OCI-LY7 (cell line): ENCODE results near the gene NAA20.

Experiments used
- EZH2phosphoT487 ChIP-seq: fragments of 200-600 bp; sonication (generic); IDR thresholded peaks from 2 replicates; pipeline ENCODE4 v1.6.1; 2018; ENCODE audit warnings: low read depth, borderline replicate concordance, mild to moderate bottlenecking, mixed run types, antibody characterized with exemption, low read length, moderate library complexity, mixed read lengths
- TF ChIP-seq, protein P1 (sequence below): fragments of 200-600 bp; sonication (generic); conservative IDR thresholded peaks from 2 replicates; pipeline ENCODE4 v1.5.1; 2014; ENCODE audit warnings: mild to moderate bottlenecking, antibody characterized with exemption, low read length, moderate library complexity, mixed read lengths

GRCh38 chr20:19981031-19981451 is 36.1 kb upstream of the NAA20 start:
- TF ChIP-seq EZH2phosphoT487: no peak
- TF ChIP-seq, protein P1, sequence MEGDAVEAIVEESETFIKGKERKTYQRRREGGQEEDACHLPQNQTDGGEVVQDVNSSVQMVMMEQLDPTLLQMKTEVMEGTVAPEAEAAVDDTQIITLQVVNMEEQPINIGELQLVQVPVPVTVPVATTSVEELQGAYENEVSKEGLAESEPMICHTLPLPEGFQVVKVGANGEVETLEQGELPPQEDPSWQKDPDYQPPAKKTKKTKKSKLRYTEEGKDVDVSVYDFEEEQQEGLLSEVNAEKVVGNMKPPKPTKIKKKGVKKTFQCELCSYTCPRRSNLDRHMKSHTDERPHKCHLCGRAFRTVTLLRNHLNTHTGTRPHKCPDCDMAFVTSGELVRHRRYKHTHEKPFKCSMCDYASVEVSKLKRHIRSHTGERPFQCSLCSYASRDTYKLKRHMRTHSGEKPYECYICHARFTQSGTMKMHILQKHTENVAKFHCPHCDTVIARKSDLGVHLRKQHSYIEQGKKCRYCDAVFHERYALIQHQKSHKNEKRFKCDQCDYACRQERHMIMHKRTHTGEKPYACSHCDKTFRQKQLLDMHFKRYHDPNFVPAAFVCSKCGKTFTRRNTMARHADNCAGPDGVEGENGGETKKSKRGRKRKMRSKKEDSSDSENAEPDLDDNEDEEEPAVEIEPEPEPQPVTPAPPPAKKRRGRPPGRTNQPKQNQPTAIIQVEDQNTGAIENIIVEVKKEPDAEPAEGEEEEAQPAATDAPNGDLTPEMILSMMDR: no peak
